Kidney (tissue), 14 donors: Measurements from ENCODE around the gene CLEC10A. TPM values are rescaled to one million over a fixed set of nuclear protein-coding genes. Genes with fewer than 3 reads are reported as not detected.
"Not testable (repeated sequence)": the region's sequence is repeated elsewhere in the genome, so short reads cannot be mapped to it uniquely, and the experiment has no call there.

ENCODE experiments used
- DNase-seq, 5 donors: peaks; one replicate each; pipeline ENCODE4 v3.0.0-alpha.2; 2013 to 2020
- FAIRE-seq: peaks from 2 replicates; lab custom pipeline; 2012; peaks lifted over from hg19 to GRCh38; lab: Jason Lieb, UNC
- H3K27ac ChIP-seq, 2 donors: one replicate each; pipeline ENCODE4 v1.7.0; 2013; ENCODE audit warnings: low read depth in 2 of 2, low read length in 2 of 2, inconsistent platforms in 1 of 2
- H3K27me3 ChIP-seq: one replicate; pipeline ENCODE4 v1.7.1; 2013; ENCODE audit warnings: low read length, inconsistent platforms; ENCODE audit not compliant: control insufficient read depth, insufficient read depth
- H3K36me3 ChIP-seq, 3 donors: one replicate each; pipeline versions ENCODE4 v1.7.0 to v1.7.1; 2013; ENCODE audit warnings: low read length in 3 of 3, control low read depth in 1 of 3, inconsistent platforms in 1 of 3; ENCODE audit not compliant: insufficient read depth in 3 of 3, control insufficient read depth in 2 of 3
- H3K4me1 ChIP-seq, 3 donors: one replicate each; pipeline versions ENCODE4 v1.7.0 to v1.7.1; 2013; ENCODE audit warnings: low read length in 3 of 3, inconsistent platforms in 1 of 3, low read depth in 1 of 3; ENCODE audit not compliant: control insufficient read depth in 2 of 3, insufficient read depth in 2 of 3
- H3K4me3 ChIP-seq, 3 donors: one replicate each; pipeline versions ENCODE4 v1.7.0 to v1.8.1; 2013; ENCODE audit warnings: low read length in 3 of 3, control low read depth in 1 of 3, inconsistent platforms in 1 of 3
- H3K9ac ChIP-seq, 3 donors: one replicate each; pipeline versions ENCODE4 v1.7.0 to v1.7.1; 2013; ENCODE audit warnings: low read length in 3 of 3, control low read depth in 1 of 3, inconsistent platforms in 1 of 3
- H3K9me3 ChIP-seq, 3 donors: one replicate each; pipeline versions ENCODE4 v1.7.0 to v1.7.1; 2013; ENCODE audit warnings: low read length in 3 of 3, control low read depth in 1 of 3, inconsistent platforms in 1 of 3; ENCODE audit not compliant: control insufficient read depth in 2 of 3, insufficient read depth in 1 of 3
- CTCF ChIP-seq: IDR thresholded peaks from 3 replicates; pipeline ENCODE4 v1.5.1; 2012; ENCODE audit warnings: mild to moderate bottlenecking, moderate library complexity, borderline replicate concordance; ENCODE audit not compliant: insufficient read depth; ENCODE audit errors: extremely low read depth
- intact Hi-C: fragments of 100-400 bp; cut with DNase I; formaldehyde crosslinking; loops from one replicate; pipeline ENCODE4 v1.11.1; 2022
- polyA plus RNA-seq: library from polyadenylated mRNA; stranded (reverse); fragments of 350-450 nt; fragmentation: Illumina TruSeq; extraction: RNeasy Lipid Tissue Mini Kit (QIAGEN cat#74804); gene quantifications from one replicate; pipeline ENCODE4 v1.2.3, GENCODE V29; 2014; ENCODE audit warnings: low read depth, low replicate concordance; ENCODE audit not compliant: insufficient read depth
- total RNA-seq: library from RNA; stranded (reverse); fragmentation: NEBNext Ultra II Directional; extraction: Animal tissue kit (Norgen Biotek cat#: 25700); gene quantifications from one replicate; pipeline ENCODE4 v1.2.1, GENCODE V29; 2021
- donor health status: control.
- donor health status: control.
- donor health status: control.
- donor health status: control.
- donor health status: control.
- donor health status: DM: yes; HTN: yes; CAD: no.
- donor health status: Normal renal cell carcinoma (clear cell type).

Gene CLEC10A
- total and polyA plus RNA-seq, 2 donors from 2014 or later: 1.5 to 16.1 TPM

- Histone ChIP-seq H3K9ac (no peak overlapping the region), H3K27ac (no peak overlapping the region), H3K36me3 (no peaks in the 10 kb centered on the region), H3K27me3 (no peaks in the 10 kb centered on the region), H3K4me1 (no peaks in the 10 kb centered on the region), H3K9me3 (no peaks in the 10 kb centered on the region), H3K4me3 (no peak overlapping the region)
- DNase-seq (no peak), FAIRE-seq (no peak)
- intact Hi-C loops: no loop called here
- TF ChIP-seq CTCF: no peak
Observed at GRCh38 chr17:7098802-7099459, 18.9 kb upstream of the CLEC10A start.

- Histone ChIP-seq H3K36me3 (no peaks in the 10 kb centered on the region), H3K9ac (no peak overlapping the region), H3K4me1 (no peaks in the 10 kb centered on the region), H3K9me3 (no peaks in the 10 kb centered on the region), H3K4me3 (no peak overlapping the region), H3K27ac (no peak overlapping the region), H3K27me3 (no peaks in the 10 kb centered on the region)
- FAIRE-seq: no peak
- no peak for TF ChIP-seq CTCF
- DNase-seq: no peak
- intact Hi-C loops: no loop called here
Observed at GRCh38 chr17:7097940-7098339, 17.9 kb upstream of the CLEC10A start.

- Histone ChIP-seq H3K36me3 (no peaks in the 10 kb centered on the region), H3K27me3 (no peaks in the 10 kb centered on the region), H3K9me3 (no peaks in the 10 kb centered on the region), H3K4me3 (no peak overlapping the region), H3K9ac (no peak overlapping the region), H3K27ac (no peak overlapping the region), H3K4me1 (no peaks in the 10 kb centered on the region)
- no peak for DNase-seq
- no peak for FAIRE-seq
- no peak for TF ChIP-seq CTCF
- intact Hi-C loops: no loop called here
Observed at GRCh38 chr17:7095625-7096024, 15.6 kb upstream of the CLEC10A start.

GRCh38 chr17:7094652-7095019 lies 14.6 kb upstream of the CLEC10A start:
- intact Hi-C loops: no loop called here
- no peak overlapping the region for H3K27ac ChIP-seq
- no peaks in the 10 kb centered on the region for H3K36me3 ChIP-seq
- H3K4me3 ChIP-seq: no peak overlapping the region
- H3K9ac ChIP-seq: no peak overlapping the region
- H3K9me3 ChIP-seq: no peaks in the 10 kb centered on the region
- H3K4me1 ChIP-seq: no peaks in the 10 kb centered on the region
- FAIRE-seq: no peak
- DNase-seq: no peak
- TF ChIP-seq CTCF: no peak
- H3K27me3 ChIP-seq: no peaks in the 10 kb centered on the region

- H3K36me3 ChIP-seq, H3K4me3 ChIP-seq, FAIRE-seq, H3K9me3 ChIP-seq, H3K4me1 ChIP-seq, intact Hi-C loops, DNase-seq, H3K9ac ChIP-seq, H3K27ac ChIP-seq, H3K27me3 ChIP-seq: not testable (repeated sequence)
Observed at GRCh38 chr17:7091311-7092005, 11.4 kb upstream of the CLEC10A start.
